ENCODE measurements around the gene KCNT1.

The KCNT1 gene

GRCh38 chr9:135673941-135674340 lies 28.0 kb upstream of the KCNT1 start:
- DNase-seq (ENCODE audit: low read depth in 2 of 2): no peak

GRCh38 chr9:135674977-135675376 lies 27.0 kb upstream of the KCNT1 start:
- DNase-seq (ENCODE audit: low read depth in 2 of 2): no peak

DNA sequence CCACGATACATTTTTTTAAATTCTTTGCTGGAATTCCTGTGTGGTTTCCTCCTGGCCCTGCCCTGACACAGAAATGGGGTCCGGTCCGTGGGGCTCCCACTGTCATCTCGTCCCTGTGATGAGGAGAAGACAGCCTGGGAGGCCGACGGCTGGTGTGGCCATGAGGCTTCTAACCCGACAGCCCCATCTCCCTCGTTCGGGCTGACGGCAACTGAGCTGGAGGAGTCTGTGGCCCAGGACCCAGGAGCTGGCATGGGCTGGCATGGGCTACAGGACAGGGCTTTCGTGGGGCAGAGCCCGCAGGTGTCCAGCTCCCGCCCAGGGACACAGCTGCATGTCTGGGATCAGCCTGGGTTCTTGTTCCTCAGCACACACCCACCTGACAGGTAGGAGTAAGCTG lies 25.1 kb upstream of the KCNT1 start:
- no peak for DNase-seq (ENCODE audit: low read depth in 2 of 2)

DNA sequence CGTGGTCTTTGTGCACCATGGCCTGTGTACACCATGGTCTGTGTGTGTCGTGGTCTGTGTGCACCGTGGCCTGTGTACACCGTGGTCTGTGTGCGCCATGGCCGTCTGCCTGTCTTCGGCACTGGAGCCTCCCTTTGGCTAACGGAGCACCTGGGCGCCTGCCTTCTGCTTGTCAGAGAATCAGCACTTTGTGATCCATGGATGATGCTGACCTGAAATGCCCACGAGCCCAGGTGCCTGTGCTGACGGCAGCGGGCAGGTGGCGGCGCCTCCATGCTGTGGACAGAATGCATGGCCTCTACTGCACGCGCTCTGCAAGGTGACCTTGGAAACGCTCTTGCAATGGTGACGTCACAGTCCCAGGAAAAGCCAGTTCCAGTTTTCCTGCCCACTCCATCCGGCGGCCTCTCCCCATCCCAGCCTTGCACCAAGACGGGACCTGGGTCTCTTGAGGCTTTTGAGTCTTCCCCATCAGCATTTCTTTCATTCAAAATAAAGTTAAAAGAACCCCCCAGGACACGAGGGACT lies 24.3 kb upstream of the KCNT1 start:
- DNase-seq (ENCODE audit: low read depth in 2 of 2): no peak

- DNase-seq (ENCODE audit: low read depth in 2 of 2): no peak
These were observed 23.6 kb upstream of the KCNT1 start for GRCh38 chr9:135678236-135679017.

GRCh38 chr9:135680056-135680455 lies 21.9 kb upstream of the KCNT1 start:
- DNase-seq (ENCODE audit: low read depth in 2 of 2): no peak

- no peak for DNase-seq (ENCODE audit: low read depth in 2 of 2)
These were observed 20.8 kb upstream of the KCNT1 start for GRCh38 chr9:135681161-135681560.

GRCh38 chr9:135683401-135684034 lies 18.5 kb upstream of the KCNT1 start:
- DNase-seq (ENCODE audit: low read depth in 2 of 2): no peak

DNA sequence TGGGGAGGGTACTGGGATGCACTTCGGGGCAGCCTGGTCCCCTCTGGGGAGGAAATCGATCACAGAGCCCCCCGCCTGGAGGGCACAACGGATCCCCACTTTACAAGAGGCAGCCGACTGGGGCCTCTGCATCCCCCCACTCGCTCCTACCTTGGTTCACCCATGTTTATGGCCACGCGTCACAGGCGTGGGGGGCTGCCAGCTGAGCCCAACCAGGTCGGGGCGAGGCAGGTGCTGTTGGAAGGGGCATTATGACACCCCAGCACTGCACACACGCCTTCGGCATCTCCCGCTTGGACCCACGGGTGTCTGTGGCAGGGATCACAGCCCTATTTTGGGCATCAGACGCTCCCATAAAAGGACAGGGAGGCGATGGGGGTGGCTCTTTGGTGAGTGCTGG lies 17.3 kb upstream of the KCNT1 start:
- no peak for DNase-seq (ENCODE audit: low read depth in 2 of 2)

GRCh38 chr9:135687216-135687615 lies 14.8 kb upstream of the KCNT1 start:
- DNase-seq (ENCODE audit: low read depth in 2 of 2): no peak

GRCh38 chr9:135689011-135689410 lies 13.0 kb upstream of the KCNT1 start:
- DNase-seq (ENCODE audit: low read depth in 2 of 2): no peak

DNA sequence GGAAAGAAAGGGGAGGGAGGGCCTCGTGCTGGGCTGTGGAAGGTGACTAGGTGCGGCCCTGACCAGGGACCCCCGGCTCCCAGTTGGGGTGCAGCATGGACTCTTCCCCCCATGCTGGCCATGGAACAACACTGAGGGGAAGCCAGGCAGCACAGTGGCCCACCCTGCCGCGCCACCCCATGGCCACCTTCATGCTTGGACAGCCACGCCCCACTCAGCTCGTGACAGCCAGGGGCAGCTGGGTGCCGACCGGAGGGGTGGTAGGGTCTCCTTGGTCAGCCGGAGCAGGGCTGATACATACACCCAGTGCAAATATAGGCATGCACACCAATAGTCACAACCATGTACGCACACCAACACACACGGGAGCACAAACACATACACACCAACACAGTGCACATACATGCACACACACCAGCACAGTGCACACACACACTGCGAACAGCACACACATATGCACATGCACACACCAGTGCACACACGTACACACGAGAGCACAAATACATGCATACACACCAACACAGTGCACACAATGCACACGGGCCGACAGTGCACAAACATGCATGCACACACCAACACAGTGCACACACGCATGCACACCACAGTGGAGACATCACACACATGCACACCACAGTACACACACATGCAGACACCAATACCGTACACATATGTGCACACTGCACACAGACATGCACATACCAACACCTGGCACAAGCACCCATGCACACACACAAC lies 11.0 kb upstream of the KCNT1 start:
- no peak for DNase-seq (ENCODE audit: low read depth in 2 of 2)

DNA sequence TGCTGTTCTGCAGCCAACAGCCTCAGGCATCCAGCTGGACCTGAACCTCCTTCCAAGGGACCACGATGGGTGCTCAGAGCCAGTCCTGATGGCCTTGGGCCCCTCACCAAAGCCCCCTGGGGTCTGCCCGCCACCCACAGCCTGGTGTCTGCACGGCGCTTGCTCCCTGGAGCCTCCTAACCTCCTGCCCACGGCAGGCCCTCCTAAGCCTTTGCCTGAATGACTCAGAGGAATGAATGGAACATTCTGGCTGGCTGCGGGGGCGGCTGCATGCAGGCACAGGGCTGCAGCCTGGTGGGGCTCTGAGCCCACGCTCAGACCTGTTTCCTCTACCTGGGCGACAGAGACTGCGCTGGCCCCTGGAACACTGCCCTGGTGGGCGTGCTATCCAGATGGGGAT lies 9.6 kb upstream of the KCNT1 start:
- no peak for DNase-seq (ENCODE audit: low read depth in 2 of 2)

DNA sequence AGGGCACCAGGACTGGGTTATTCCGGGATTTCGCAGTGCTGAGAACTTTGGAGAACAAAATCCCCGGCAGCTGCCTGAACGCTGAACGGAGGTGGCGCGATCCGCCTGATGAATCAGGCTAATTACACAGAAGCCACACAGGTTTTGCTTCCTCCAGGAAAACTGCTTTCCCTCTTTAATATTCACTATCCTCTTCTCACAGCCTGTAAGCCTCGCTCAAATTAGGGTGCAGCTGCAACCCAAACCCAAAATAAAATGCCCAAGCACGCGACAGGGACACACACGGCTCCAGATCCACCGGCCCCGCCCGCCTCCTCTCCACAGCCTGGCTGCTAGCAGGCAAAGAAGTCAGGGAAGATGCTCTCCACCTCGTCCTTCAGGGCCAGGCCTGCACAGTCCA lies 8.7 kb upstream of the KCNT1 start:
- no peak for DNase-seq (ENCODE audit: low read depth in 2 of 2)

GRCh38 chr9:135693771-135694170 lies 8.2 kb upstream of the KCNT1 start:
- DNase-seq (ENCODE audit: low read depth in 2 of 2): no peak

- DNase-seq (ENCODE audit: low read depth in 2 of 2): no peak
These were observed 7.6 kb upstream of the KCNT1 start for GRCh38 chr9:135694414-135694813.

DNA sequence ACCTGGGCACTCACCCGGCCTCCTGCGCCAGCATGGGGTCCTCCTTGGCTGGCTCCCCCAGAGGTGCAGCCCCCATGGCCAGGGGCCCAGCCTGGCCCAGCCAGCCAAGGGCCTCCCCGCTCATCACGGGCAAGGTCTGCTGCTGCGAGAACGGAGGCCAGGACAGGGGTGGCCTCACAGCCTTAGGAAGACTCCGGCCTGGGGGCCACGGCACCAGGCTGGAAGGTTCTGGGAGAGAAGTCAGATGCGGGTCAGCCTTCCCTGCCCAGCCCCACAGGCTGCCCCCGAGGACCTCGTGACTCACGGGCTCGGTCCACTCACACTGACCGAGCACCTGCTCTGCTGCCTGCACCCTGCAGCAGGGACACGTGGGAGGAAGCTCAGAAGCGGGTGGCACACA lies 6.9 kb upstream of the KCNT1 start:
- DNase-seq (ENCODE audit: low read depth in 2 of 2): no peak

DNA sequence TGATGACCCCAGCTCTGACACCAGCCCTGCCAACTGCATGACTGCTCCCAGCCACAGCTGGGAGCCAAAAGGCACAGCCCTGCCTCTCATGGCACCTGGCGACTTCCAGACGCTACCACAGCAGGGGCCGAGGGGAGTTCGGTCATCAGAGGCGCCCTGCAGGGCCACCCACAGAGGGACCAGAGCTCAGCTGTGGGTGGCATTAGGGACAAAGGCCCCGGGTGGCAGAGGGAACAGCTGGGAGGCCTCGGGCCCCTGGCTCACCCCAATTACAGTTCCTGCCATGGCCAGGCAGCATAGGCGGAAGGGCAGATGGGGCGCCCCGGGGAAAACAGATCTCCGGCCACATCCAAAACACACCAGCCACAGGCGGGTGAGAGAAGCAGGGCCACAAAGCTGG lies 6.3 kb upstream of the KCNT1 start:
- no peak for DNase-seq (ENCODE audit: low read depth in 2 of 2)

GRCh38 chr9:135696446-135696845 lies 5.5 kb upstream of the KCNT1 start:
- no peak for DNase-seq (ENCODE audit: low read depth in 2 of 2)

DNA sequence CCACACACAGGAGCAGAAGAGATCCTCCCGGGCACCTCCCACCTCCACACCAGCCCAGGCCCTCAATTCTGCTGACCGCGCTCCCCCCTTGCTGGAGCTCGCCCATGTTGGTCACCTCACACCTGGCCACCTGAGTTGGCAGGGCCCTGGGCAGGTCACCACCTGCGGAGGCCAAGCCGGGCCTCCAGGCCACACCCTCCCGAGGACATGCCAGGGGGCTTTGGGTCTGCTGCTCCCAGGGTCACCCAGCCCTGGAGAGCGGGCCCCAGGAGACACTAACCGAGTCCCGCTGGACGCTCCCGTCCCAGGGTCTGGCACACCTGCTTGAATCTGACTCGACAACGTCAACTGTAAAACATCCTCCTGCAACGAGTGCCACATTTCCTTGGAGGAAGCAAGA lies 4.8 kb upstream of the KCNT1 start:
- DNase-seq (ENCODE audit: low read depth in 2 of 2): no peak

GRCh38 chr9:135698236-135698635 lies 3.7 kb upstream of the KCNT1 start:
- no peak for DNase-seq (ENCODE audit: low read depth in 2 of 2)

DNA sequence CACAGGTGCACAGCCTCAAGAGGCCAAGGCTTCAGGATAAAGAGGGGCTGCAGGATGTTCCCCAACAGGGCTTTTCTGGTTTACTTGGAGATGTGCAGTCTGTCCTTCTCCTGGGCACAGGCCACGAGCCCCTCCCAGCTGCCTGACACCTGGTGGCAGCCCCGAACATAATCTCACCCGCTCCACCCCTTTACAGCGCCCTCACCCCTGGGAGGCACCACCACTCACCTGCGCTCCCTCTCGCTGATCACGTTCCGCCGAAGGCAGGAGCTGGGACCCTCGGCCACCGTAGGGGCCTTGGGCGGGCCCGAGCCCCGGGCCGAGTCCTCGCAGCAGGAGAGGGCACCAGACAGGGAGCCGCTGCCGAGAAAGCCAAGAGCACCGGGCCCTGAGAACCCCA lies 3.2 kb upstream of the KCNT1 start:
- no peak for DNase-seq (ENCODE audit: low read depth in 2 of 2)

- no peak for DNase-seq (ENCODE audit: low read depth in 2 of 2)
These were observed 2.5 kb upstream of the KCNT1 start, which contains the start of gene SOHLH1 for GRCh38 chr9:135699440-135699839. SOHLH1 (minus strand) TSS chr9:135699481; CDS start chr9:135699467, 14 bp downstream.
